Transverse colon (tissue), 4 donors: ENCODE measurements around the gene ACTRT2. TPM values are rescaled to one million over a fixed set of nuclear protein-coding genes. Genes with fewer than 3 reads are reported as not detected.

Experiments used
- DNase-seq: peaks from one replicate; pipeline ENCODE4 v3.0.0-alpha.2; 2019
- H3K27ac ChIP-seq, 4 donors: fragments of 200-600 bp; sonication (generic); 2 replicates each; pipeline ENCODE4 v1.5.1; 2016 to 2018; ENCODE audit warnings: inconsistent platforms in 4 of 4
- H3K27me3 ChIP-seq: fragments of 200-600 bp; sonication (generic); 2 replicates; pipeline ENCODE4 v1.5.1; 2017; ENCODE audit warnings: inconsistent platforms
- H3K36me3 ChIP-seq, 4 donors: fragments of 200-600 bp; sonication (generic); 2 replicates each; pipeline ENCODE4 v1.5.1; 2017 to 2019; ENCODE audit warnings: inconsistent platforms in 4 of 4
- H3K4me1 ChIP-seq, 4 donors: fragments of 200-600 bp; sonication (generic); 2 replicates each; pipeline ENCODE4 v1.5.1; 2017 to 2020; ENCODE audit warnings: inconsistent platforms in 4 of 4
- H3K4me3 ChIP-seq, 4 donors: fragments of 200-600 bp; sonication (generic); 1 replicate in 1 of 4; 2 replicates in 3 of 4; pipeline versions ENCODE4 v1.5.1 to v1.6.1; 2017 to 2019; ENCODE audit warnings: inconsistent platforms in 4 of 4
- H3K9me3 ChIP-seq, 2 donors: fragments of 200-600 bp; sonication (generic); 2 replicates each; pipeline ENCODE4 v1.5.1; 2017 to 2019; ENCODE audit warnings: inconsistent platforms in 2 of 2
- CTCF ChIP-seq, 5 experiments: fragments of 200-600 bp in 3 of 5; fragments of 450-650 bp in 2 of 5; sonication (generic) in 3 of 5; IDR thresholded peaks; 1 replicate in 2 of 5; 2 replicates in 3 of 5; pipeline ENCODE4 v1.5.1; 2016 to 2017; ENCODE audit warnings: antibody characterized with exemption in 5 of 5, inconsistent platforms in 3 of 5, mild to moderate bottlenecking in 2 of 5, moderate library complexity in 1 of 5
- EP300 ChIP-seq: sonication (generic); formaldehyde crosslinking; IDR thresholded peaks from one replicate; pipeline ENCODE4 v1.6.1; 2017; ENCODE audit warnings: antibody characterized with exemption, low read depth
- POLR2A ChIP-seq: fragments of 450-650 bp; IDR thresholded peaks from one replicate; pipeline ENCODE4 v1.6.1; 2016; ENCODE audit warnings: antibody characterized with exemption, mild to moderate bottlenecking, moderate library complexity
- POLR2AphosphoS5 ChIP-seq, 3 donors: sonication (generic); formaldehyde crosslinking; IDR thresholded peaks; one replicate each; pipeline ENCODE4 v1.6.1; 2016; ENCODE audit warnings: antibody characterized with exemption in 3 of 3
- WGBS, 2 donors: methylation state at CpG; one replicate each; pipeline ENCODE4 v1.1.5; 2018; ENCODE audit warnings: low coverage in 1 of 2; 5-methylcytosine and 5-hydroxymethylcytosine counted together
- in situ Hi-C, 4 donors: fragments of 200-750 bp; cut with MboI; loops; one replicate each; pipeline versions ENCODE4 v1.15.0 to v1.15.1; 2017; ENCODE audit warnings: low sequenced_read_pairs in 3 of 4, low pct_ligation_motif_present in 1 of 4, low pct_unique_long_range_greater_than_20kb in 1 of 4
- intact Hi-C: fragments of 100-400 bp; cut with DNase I; formaldehyde crosslinking; loops from one replicate; pipeline ENCODE4 v1.15.1; 2023; ENCODE audit warnings: low total_unique reads
- total RNA-seq, 4 donors: library from RNA; depleted of rRNA; stranded (reverse); fragments of >200 nt; gene quantifications; one replicate each; pipeline ENCODE4 v1.1.0, GENCODE V29; 2016

The ACTRT2 gene
- total RNA-seq, 4 donors from 2014 or later: not detected

- intact Hi-C loops (no loop called here), in situ Hi-C loops (no loop called here)
- DNase-seq: no peak
- TF ChIP-seq CTCF (IDR thresholded peaks at IDR 0.05) (no peak), POLR2A (no peak), EP300 (no peak), POLR2AphosphoS5 (IDR thresholded peaks at IDR 0.05) (no peak)
- Histone ChIP-seq H3K36me3 (no peaks in the 10 kb centered on the region), H3K27me3 (peaks cover 36% of the 10 kb centered on the region), H3K4me3 (no peak overlapping the region), H3K4me1 (no peaks in the 10 kb centered on the region), H3K27ac (no peak overlapping the region), H3K9me3 (no peaks in the 10 kb centered on the region)
- WGBS, 2 donors: 76% methylated on average over 14 of the region's 14 CpGs; no CpG with 5 or more reads in 1 of the 2 donors
Measured at GRCh38 chr1:3034728-3035562, 13.7 kb downstream of the ACTRT2 start.

GRCh38 chr1:3035563-3036446, 14.5 kb downstream of the ACTRT2 start:
- Histone ChIP-seq H3K27me3 (peaks cover 31% of the 10 kb centered on the region), H3K36me3 (no peaks in the 10 kb centered on the region), H3K27ac (no peak overlapping the region), H3K9me3 (no peaks in the 10 kb centered on the region), H3K4me3 (no peak overlapping the region), H3K4me1 (no peaks in the 10 kb centered on the region)
- DNase-seq: no peak
- 74% methylated on average over 19 of the region's 19 CpGs; no CpG with 5 or more reads in 1 of the 2 donors for WGBS, 2 donors
- intact Hi-C loops (no loop called here), in situ Hi-C loops (no loop called here)
- TF ChIP-seq EP300 (no peak), POLR2A (no peak), POLR2AphosphoS5 (IDR thresholded peaks at IDR 0.05) (no peak), CTCF (IDR thresholded peaks at IDR 0.05) (no peak)

DNA sequence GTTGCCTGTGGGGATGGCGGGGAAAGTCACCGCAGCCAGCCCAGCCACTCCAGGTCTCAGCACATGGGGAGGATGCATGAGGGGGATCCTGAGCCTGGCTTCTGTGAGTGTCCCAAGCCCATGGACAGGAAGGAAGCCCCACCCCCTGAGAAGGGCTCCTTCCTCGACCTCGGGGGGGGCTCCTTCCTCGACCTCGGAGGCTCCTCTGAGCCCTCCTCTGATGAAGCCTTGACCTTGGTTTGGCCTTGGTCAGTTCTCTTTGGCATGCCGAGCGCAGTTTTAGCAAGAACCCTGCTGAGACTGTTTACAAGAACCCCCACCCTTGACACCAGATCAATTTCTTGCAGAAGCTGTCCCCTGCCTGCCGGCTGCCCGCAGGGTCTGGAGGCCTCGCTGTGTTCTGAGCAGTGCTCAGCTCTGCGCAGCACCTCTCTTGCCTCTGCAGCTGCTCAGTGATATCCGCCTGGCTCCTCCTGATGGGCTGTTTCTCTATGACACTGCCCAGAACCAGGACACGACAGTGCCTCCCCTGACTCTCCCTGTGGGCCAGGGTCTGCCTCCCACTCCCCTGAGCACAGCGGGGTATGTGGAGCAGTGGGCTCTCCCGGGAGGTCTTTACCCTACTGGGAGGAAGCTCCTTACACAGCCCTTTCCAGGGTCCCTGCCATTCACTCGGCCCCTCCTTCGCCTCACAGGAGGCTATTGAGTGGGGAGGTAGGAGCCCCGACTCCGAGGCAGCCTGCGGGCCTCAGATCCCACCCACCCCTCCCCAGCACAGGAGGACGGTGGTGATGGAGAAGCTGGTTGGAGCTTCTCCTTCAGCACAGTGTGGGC, 15.4 kb downstream of the ACTRT2 start:
- no peak for DNase-seq
- Histone ChIP-seq H3K36me3 (no peaks in the 10 kb centered on the region), H3K27me3 (peaks cover 31% of the 10 kb centered on the region), H3K27ac (no peak overlapping the region), H3K4me1 (no peaks in the 10 kb centered on the region), H3K9me3 (no peaks in the 10 kb centered on the region), H3K4me3 (no peak overlapping the region)
- WGBS, 2 donors: 55% methylated on average over 22 of the region's 22 CpGs; no CpG with 5 or more reads in 1 of the 2 donors
- in situ Hi-C loops (no loop called here), intact Hi-C loops (no loop called here)
- TF ChIP-seq CTCF (IDR thresholded peaks at IDR 0.05) (no peak), POLR2A (no peak), POLR2AphosphoS5 (IDR thresholded peaks at IDR 0.05) (no peak), EP300 (no peak)
